ENCODE measurements around the gene RTL1. TPM values are rescaled to one million over a fixed set of nuclear protein-coding genes. Genes with fewer than 3 reads are reported as not detected.

The RTL1 gene
- total and polyA plus RNA-seq, 2 donors (not counting 3 experiments of a cell fraction or from before 2014, with no cell fraction given): not detected

GRCh38 chr14:100879194-100879593 lies 24.3 kb downstream of the RTL1 start:
- H3K4me3 ChIP-seq (replicated peaks in 1 of 3; ENCODE audit: insufficient read depth in 1 of 3, low read depth in 1 of 3, low read length in 3 of 3): no peak overlapping the region
- no peaks in the 10 kb centered on the region for H3K9me1 ChIP-seq (replicated peaks; ENCODE audit: control insufficient read depth, extremely low read depth, insufficient read depth, low read length)
- POLR2A ChIA-PET: no interaction called here
- H3K79me2 ChIP-seq (ENCODE audit: control insufficient read depth, insufficient read depth, low read length): no peaks in the 10 kb centered on the region
- DNase-seq (ENCODE audit: low read depth, low spot score) (no peak), FAIRE-seq (no peak)
- intact Hi-C loops (cut with micrococcal nuclease) (no loop called here), dilution Hi-C loops (cut with MboI; ENCODE audit: extremely low pct_ligation_motif_present, low sequenced_read_pairs) (no loop called here)
- TF ChIP-seq JUN (IDR thresholded peaks at IDR 0.05; ENCODE audit: borderline replicate concordance, insufficient read depth, insufficient read length, low read depth): no peak
- no peak for TF ChIP-seq POLR2A (IDR thresholded peaks at IDR 0.05; ENCODE audit: low read depth, low read length)
- no peak for TF ChIP-seq GATA2 (IDR thresholded peaks at IDR 0.05; ENCODE audit: insufficient read depth, insufficient read length, low read depth, low read length)
- TF ChIP-seq POLR2AphosphoS5 (IDR thresholded peaks at IDR 0.05; ENCODE audit: insufficient read depth, low read depth, low read length): no peak
- TF ChIP-seq CTCF (IDR thresholded peaks at IDR 0.05; ENCODE audit: extremely low read depth in 1 of 2, insufficient read depth in 1 of 2, low read depth in 1 of 2, low read length in 2 of 2): no peak
- no peak for TF ChIP-seq EZH2 (IDR thresholded peaks at IDR 0.05; ENCODE audit: borderline replicate concordance, low read depth, low read length, severe bottlenecking)
- TF ChIP-seq MAX (IDR thresholded peaks at IDR 0.05; ENCODE audit: insufficient read depth, insufficient read length): no peak
- no peak for TF ChIP-seq FOS (IDR thresholded peaks at IDR 0.05; ENCODE audit: borderline replicate concordance, insufficient read depth, low read length)
- TF ChIP-seq MYC (IDR thresholded peaks at IDR 0.05; ENCODE audit: low read depth, low read length): no peak
- H3K4me2 ChIP-seq (ENCODE audit: insufficient read depth, low read length): no peak overlapping the region
- no peak overlapping the region for H3K9ac ChIP-seq (replicated peaks; ENCODE audit: extremely low read depth, insufficient read depth, low read length)
- H3K27me3 ChIP-seq (ENCODE audit: control insufficient read depth in 2 of 2, insufficient read depth in 2 of 2, low read length in 2 of 2): no peaks in the 10 kb centered on the region
- no peak overlapping the region for H2AFZ ChIP-seq (ENCODE audit: low read depth, low read length)
- BruUV-seq (replicated peaks): no TSS peak
- peaks cover 0 to 26% of the 10 kb centered on the region in 2 experiments for H3K36me3 ChIP-seq (ENCODE audit: control insufficient read depth in 2 of 2, extremely low read depth in 1 of 2, insufficient read depth in 2 of 2, low read length in 2 of 2)
- no peak overlapping the region for H3K27ac ChIP-seq (ENCODE audit: insufficient read depth, low read depth, low read length)
- H3K9me3 ChIP-seq (replicated peaks; ENCODE audit: control insufficient read depth, insufficient read depth, low read length): no peaks in the 10 kb centered on the region
- no peaks in the 10 kb centered on the region for H4K20me1 ChIP-seq (replicated peaks; ENCODE audit: control insufficient read depth, extremely low read depth, insufficient read depth, low read length)
- H3K4me1 ChIP-seq (ENCODE audit: control insufficient read depth, extremely low read depth, insufficient read depth, low read length): no peaks in the 10 kb centered on the region
- CTCF ChIA-PET: no interaction called here

All from endothelial cell of umbilical vein (primary cell).